ENCODE measurements around the gene ZNF639. TPM values are rescaled to one million over a fixed set of nuclear protein-coding genes. Genes with fewer than 3 reads are reported as not detected.
"Not testable (repeated sequence)": the region's sequence is repeated elsewhere in the genome, so short reads cannot be mapped to it uniquely, and the experiment has no call there.

ZNF639 gene
- 7.6 to 15.8 TPM (median 14.9 TPM) in 3 replicates for polyA plus RNA-seq
- polyA plus RNA-seq (2011; ENCODE audit: low read depth), result 14.7 TPM
- 7.8 and 16.0 TPM in 2 replicates for polyA plus RNA-seq (2011; cell fraction: cytosol; rRNA removed)
- 7.6 and 9.9 TPM in 2 replicates for polyA plus RNA-seq (2011; cell fraction: nucleus; rRNA removed)
- 10.2 and 21.7 TPM in 2 replicates for polyA plus RNA-seq (2012; ENCODE audit: low replicate concordance)
- polyA minus RNA-seq, result 4.9 to 15.1 TPM (median 5.5 TPM) in 3 replicates
- polyA minus RNA-seq (2011; cell fraction: cytosol; rRNA and poly(A)+ RNA removed), result 10.0 TPM
- 3.5 and 7.2 TPM in 2 replicates for polyA minus RNA-seq (2011; cell fraction: nucleus; rRNA and poly(A)+ RNA removed)

DNA sequence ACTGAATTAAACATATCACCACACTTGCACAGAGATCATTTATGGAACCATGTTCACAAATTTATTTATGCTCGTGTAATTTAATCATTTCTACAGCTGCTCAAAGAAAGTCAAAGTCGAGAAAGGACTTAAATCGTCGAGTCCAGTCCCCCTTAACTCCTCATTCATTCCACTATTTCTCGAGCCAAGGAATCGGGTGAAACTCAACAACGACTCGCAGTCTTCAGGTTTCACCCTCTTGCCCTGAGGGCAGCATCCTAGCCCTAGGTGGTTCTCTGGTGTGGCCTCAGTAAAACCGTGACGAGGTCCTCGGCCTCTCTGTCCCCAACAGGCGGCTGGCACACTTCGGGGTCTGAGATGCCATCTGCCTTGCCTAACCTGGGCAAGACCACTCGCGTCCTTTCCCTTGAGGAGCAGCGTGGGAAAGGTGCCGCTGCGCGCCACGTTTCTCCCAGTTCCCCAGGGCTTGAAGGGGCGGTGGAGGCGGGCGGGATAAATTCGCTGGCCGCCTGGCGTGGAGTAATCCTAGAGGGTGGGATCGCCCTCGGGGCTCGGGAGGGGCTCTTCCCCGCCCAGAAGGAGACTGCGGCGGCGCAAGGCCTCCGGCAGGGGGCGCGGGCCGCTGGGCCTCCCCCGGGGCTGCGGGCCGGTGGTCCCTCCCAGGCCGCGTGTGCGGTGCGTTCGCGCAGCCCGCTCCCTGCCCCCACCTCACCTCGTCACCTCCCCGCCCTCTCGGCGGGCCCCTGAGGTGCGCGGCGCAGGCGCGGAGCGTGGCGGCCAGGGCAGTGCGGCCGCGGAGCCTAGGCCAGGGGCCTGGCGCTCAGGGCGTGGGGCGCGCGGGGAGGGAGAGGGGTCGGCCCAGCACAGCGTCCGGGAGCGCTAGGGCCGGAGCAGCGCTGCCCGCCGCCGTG is at the start of gene ZNF639:
Gene ZNF639, plus strand, starts transcription at position 746 of the 911 bp plus-strand sequence. CDS start 5,263 bp downstream, outside the sequence.
- Histone ChIP-seq H2AFZ (ENCODE audit: control insufficient read depth, low read length) (peak within 1 kb of the TSS; percentile 96), H3K9me3 (ENCODE audit: control insufficient read depth, low read depth, low read length) (no peaks in the 10 kb centered on the region), H3K4me2 (ENCODE audit: control insufficient read depth, extremely low read depth, insufficient read depth, low read depth, low read length) (peak within 1 kb of the TSS; percentile 90), H3K4me3 (ENCODE audit: control insufficient read depth in 2 of 3, extremely low read depth in 1 of 3, insufficient read depth in 2 of 3, low read depth in 1 of 3, low read length in 3 of 3) (peak within 1 kb of the TSS; percentile 76 to 94 (median 85)), H4K20me1 (ENCODE audit: control insufficient read depth, extremely low read depth, insufficient read depth, low read length) (no peaks in the 10 kb centered on the region), H3K79me2 (ENCODE audit: control insufficient read depth, insufficient read depth, low read length) (peaks cover 44% of the 10 kb centered on the region), H3K4me1 (ENCODE audit: control insufficient read depth, extremely low read depth, insufficient read depth, low read length) (peaks cover 18% of the 10 kb centered on the region), H3K9ac (ENCODE audit: control insufficient read depth, extremely low read depth, insufficient read depth, low read length) (peak within 1 kb of the TSS; percentile 96), H3K27ac (ENCODE audit: control insufficient read depth, insufficient read depth, low read length) (peak within 1 kb of the TSS; percentile 90), H3K27me3 (ENCODE audit: control insufficient read depth, extremely low read depth, insufficient read depth, low read length) (no peaks in the 10 kb centered on the region), H3K9me1 (ENCODE audit: control insufficient read depth, extremely low read depth, insufficient read depth, low read length) (no peaks in the 10 kb centered on the region), H3K36me3 (ENCODE audit: control insufficient read depth in 2 of 2, extremely low read depth in 1 of 2, insufficient read depth in 2 of 2, low read length in 2 of 2) (no peaks in the 10 kb centered on the region)
- peak; percentile 48 to 67 (median 63) for TF ChIP-seq CTCF (optimal IDR thresholded peaks at IDR 0.05 in 1 of 3, IDR thresholded peaks at IDR 0.05 in 1 of 3, conservative IDR thresholded peaks at IDR 0.05 in 1 of 3; ENCODE audit: extremely low read depth in 1 of 3, insufficient read depth in 2 of 3, low read length in 3 of 3)
- TF ChIP-seq EZH2 (IDR thresholded peaks at IDR 0.05; ENCODE audit: low read length), result no peak
- DNase-seq (ENCODE audit: low read depth, low spot score) (no peak), FAIRE-seq (no peak)
- dilution Hi-C loops (cut with MboI; ENCODE audit: extremely low pct_ligation_motif_present, low sequenced_read_pairs), result no loop called here

- H2AFZ ChIP-seq (ENCODE audit: control insufficient read depth, low read length); H3K9ac ChIP-seq (ENCODE audit: control insufficient read depth, extremely low read depth, insufficient read depth, low read length); dilution Hi-C loops (cut with MboI; ENCODE audit: extremely low pct_ligation_motif_present, low sequenced_read_pairs); H4K20me1 ChIP-seq (ENCODE audit: control insufficient read depth, extremely low read depth, insufficient read depth, low read length); H3K4me2 ChIP-seq (ENCODE audit: control insufficient read depth, extremely low read depth, insufficient read depth, low read depth, low read length); DNase-seq (ENCODE audit: low read depth, low spot score); H3K9me1 ChIP-seq (ENCODE audit: control insufficient read depth, extremely low read depth, insufficient read depth, low read length); FAIRE-seq; H3K4me1 ChIP-seq (ENCODE audit: control insufficient read depth, extremely low read depth, insufficient read depth, low read length); H3K9me3 ChIP-seq (ENCODE audit: control insufficient read depth, low read depth, low read length); H3K27me3 ChIP-seq (ENCODE audit: control insufficient read depth, extremely low read depth, insufficient read depth, low read length); H3K36me3 ChIP-seq (ENCODE audit: control insufficient read depth in 2 of 2, extremely low read depth in 1 of 2, insufficient read depth in 2 of 2, low read length in 2 of 2); H3K4me3 ChIP-seq (ENCODE audit: control insufficient read depth in 2 of 3, extremely low read depth in 1 of 3, insufficient read depth in 2 of 3, low read depth in 1 of 3, low read length in 3 of 3); H3K79me2 ChIP-seq (ENCODE audit: control insufficient read depth, insufficient read depth, low read length); H3K27ac ChIP-seq (ENCODE audit: control insufficient read depth, insufficient read depth, low read length): not testable (repeated sequence)
These were observed 48.4 kb upstream of the ZNF639 start for GRCh38 chr3:179274434-179274833.
